HG02610 (cell line): ENCODE results near the gene PHACTR1.

Experiments used
- ATAC-seq: cut with Tn5 transposase; IDR thresholded peaks from one replicate; pipeline ENCODE4 v1.9.1; 2021; ENCODE audit warnings: mild to moderate bottlenecking, moderate library complexity; ENCODE audit not compliant: unreplicated experiment

PHACTR1 gene

DNA sequence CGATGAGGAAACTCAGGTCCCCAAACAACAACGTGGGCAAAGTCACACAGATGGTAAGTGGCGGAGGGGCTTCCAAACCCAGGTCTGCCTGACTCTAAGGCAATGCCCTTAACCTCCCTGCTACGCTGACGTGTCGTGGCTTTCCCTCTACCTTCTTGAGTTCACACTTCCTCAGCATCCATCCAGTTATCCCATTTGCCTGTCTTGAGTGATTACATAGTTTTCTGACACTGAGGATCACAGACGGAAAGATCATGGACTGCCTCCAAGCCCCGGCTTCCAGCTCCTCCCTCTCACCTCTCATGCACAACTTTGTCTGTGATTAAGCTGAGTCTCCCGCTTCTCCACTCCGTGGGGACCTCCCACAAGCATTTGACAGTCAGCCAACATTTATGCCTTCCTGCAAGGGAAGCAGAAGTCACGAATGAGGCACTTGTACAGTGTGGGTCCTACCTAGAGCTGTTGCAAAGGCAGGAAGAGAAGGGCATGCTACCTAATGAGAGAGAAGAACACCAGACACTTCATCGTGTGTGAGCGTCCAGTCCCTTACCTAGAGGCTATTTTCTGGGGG, 578.0 kb downstream of the PHACTR1 start:
- ATAC-seq = no peak

DNA sequence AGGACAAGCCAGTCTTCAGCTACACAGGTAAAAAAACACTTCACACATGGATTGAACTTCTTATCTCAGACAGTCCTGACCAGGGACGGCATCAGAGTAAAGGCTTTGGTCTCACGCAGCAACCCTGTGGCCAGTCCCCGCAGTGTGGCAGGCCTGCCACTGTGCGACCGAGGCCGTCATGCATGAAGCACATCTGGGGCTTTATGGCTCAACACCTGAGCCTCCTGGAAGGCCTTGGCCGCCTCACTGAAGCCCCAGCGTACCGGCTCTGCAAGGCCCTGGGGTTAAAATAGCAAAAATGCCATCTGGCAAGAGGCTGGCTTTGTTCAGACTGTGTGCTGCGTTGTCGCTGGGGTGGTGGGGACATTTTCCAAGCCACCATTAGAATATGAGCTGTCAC, 579.0 kb downstream of the PHACTR1 start:
- no peak for ATAC-seq

DNA sequence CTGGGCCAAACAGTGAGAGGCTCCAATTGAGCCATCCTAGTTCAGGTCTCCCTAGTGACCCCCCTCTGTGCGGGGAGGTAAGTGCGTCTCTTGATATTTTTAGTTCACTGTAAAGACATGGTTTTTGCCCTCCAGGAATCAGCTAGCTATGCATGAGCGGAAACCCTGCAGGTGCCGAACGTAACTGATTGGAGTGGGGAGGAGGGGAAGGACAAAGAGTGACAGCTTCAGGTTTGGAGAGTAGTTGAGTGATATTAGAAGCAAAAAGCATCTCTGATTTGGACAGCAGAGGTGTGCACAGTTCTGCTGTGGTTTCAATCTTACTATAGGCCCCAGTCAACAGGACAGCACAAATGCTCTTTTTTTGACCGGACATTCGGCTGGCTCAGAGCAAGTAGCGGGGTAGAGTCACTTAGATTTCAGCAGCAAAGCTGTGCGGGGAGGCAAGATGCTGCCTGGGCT, 580.0 kb downstream of the PHACTR1 start:
- peak; percentile 66 for ATAC-seq

DNA sequence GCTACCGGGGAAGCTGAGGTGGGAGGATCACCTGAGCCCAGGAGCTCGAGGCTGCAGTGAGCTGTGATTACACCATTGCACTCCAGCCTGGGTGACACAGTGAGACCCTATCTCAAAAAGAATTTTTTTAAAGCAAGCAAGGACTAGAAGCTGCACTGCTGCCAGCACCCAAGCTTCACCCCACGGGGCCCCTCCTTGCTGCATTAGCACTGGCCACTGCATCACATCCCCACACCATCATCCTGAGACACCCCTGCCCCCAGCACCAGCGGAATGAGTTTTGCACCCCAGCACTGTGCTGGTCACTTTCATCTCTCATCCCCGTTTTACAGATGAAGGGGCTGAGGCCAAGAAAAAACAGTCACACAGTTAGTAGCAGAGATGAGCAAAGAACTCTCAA, 580.8 kb downstream of the PHACTR1 start:
- ATAC-seq = no peak

DNA sequence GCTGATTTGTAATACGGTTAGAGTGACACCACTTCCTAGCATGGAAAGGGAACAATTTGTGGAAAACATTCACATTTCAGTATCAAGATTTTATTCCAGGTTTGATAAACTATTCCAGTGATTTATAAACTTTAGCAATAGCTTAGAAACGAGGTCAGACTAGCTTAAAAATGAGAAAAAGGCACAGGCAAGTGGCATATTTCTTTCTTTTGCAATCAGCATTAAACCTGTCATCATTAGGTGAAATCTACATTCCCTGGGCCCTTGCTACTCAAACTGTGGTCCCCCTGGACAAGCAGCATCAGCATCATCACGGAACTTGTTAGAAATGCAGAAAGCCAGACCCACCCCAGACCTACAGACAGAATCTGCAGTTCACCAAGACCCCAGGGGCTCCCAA, 581.9 kb downstream of the PHACTR1 start:
- ATAC-seq = no peak

DNA sequence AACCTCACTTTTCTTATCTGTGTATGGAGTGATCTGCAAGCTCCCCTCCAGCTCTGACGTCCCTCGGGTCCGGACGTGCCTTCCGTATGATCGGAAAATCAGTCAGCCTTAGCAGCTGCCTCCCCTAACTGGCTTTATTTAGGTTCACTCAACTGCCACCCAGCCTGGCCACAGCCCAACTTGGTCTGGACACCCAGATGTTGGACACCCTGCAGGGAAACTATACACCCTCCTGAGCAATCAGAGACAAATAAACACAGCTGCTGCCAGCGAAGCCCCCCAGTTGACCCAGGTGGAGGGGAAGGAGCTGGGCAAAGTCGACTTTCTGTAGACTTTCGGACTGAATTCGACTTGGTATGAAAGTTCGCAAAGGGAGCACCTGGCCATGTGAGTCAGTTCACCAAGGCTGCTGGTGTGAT, 582.8 kb downstream of the PHACTR1 start:
- no peak for ATAC-seq

DNA sequence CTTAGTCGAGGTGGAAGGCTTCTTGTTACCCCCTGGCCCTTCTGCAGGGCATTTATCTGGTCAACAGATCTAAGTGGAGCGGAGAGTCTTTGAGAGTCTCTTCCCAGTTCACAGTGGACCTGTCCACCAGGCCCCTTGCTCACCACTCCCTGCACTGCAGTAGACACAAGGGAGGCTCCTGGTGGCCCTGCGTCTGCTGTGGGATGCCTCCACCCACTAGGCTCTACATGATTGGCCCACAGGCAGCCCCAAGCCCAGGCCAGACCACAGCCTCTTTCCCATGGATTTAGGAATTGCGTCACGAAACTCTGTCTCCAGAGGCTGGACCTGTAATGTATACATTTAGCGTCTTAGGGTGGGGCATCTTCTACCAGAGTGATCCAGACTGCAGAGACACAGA, 583.4 kb downstream of the PHACTR1 start:
- ATAC-seq = no peak

DNA sequence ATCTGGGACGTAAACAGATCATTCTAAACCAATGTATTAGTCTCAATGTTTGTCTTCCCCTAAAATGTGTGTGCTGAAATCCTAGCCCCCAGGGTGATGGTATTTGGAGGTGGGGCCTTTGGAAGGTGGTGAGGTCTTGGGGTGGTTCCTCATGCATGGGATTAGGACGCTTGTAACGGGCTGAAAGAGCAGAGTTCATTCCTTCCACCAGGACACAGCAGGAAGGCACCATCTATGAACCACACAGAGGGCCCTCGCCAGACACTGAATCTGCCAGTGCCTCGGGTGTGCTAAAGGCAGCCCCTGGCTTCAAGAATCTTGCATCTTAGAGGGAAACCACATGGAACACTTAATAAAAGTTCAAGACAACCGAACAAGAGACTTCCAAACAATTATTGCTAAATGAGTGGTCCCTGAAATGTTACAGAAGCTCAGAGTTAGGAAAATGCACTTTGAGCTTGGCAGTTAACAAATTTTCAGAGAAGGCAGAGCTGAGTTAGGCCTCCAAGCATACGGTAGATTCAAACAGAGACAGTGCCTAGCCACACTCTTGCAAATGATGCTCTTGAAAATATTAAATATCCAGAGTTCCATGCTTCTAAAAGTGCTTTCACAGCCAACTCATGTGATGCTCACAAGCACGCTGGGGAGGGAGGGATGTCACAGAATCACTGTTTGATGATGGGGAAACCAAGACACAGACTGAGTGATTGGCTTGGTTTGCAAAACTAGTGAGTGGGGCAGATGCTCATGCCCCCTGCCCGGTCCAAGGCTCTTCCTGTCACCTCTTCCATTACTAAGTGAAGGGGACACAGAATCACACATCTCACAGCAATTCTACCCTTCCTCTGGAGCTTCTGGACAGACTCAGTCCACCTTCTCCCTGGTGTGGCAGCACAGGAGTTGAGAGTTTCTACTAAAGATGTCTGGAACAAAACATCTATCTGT, 584.4 kb downstream of the PHACTR1 start:
- ATAC-seq = no peak

DNA sequence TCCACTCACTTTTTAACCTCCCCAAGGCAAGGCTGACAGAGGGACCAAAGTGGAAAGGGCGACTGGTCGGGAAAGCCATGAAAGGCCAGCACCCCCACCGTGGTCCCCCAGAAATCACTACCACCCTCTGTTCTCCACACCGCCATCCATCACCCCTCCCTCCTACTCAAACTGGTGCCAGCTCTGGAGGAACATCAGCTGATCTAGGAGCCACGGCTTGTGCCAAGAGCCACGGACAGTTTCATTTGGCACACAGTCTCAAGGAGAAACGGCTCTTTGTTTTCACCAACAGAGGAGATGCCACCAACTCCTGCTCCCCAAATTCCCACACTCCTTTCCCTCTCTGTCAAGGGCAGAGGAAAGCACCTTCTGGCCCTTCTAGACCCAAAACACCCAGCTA, 585.7 kb downstream of the PHACTR1 start:
- ATAC-seq = no peak

DNA sequence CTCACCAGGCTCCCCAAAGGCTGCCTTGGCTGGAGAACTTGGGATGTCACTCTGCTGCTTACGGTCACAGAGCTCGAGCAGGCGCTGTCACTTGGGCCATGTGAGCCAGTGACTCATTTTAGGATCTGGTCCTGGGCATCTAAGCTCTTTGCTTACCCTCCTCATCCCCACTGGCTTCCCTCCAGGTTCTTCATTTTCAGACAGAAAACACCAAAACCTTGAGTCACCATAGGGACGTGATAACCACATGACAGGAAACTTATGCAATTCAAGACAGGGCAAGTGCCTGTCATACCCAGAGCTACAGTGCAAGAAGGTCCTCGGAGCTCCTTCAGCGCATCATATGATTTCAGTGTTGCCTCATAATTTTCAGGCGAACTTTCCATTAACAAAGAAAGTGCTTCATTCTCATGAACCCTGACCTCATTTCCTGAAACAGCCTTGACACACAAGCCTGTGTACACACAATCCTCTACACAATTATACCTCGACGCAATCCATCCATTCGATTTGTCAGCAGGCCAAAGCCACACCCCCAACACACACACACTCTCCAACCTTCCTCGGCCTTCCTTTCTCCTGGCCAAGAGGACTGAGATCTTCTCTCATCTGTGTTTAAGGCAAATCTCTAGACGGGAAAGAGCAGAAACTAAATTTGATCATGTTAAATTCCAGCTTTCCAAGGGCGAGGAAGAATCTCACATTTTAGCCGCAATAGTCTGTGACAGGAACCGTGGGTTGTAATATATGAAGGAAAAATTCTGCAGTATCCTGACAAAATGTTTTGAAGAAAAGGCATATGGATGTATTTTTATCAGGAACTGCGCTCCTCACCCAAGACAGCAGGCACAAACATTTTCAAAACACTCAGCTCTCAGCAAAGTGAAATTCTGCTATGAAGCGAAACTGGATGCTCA, 586.4 kb downstream of the PHACTR1 start:
- ATAC-seq = peak; percentile 81

DNA sequence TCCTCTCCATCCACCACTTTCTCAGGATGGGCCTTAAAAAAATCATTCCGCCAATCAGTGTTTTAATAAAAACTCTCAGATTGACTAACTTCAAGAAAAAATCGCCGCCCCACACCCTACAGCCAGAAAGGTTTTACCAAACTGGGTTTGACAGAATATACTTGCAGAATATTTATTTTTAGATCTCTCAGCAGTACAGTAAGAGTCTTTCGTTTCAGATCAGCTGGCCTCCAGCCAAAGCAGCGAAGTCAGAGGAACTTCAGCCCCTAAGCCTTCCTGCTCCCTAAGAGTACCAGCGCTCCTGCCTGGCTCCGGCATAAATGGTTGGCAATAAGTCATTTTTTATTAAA, 587.1 kb downstream of the PHACTR1 start:
- peak; percentile 47 for ATAC-seq

DNA sequence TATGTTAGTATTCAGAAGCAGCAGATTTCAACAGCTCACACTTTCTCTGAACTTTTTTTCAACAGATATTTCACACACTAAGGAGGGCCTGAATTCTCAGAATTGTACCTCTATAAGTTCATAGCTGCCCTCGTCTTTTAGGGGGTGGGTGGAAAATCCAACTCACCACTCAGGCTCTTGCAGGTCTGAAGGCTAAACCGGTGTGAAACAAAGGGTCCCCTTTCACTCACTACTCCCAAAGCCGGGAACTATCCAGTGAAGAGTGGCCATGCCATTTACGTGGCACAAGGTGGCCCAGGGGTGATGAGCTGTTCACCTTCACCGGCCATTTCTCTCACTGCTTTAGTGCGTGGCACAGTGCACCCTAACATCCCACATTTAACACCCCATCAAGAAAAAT, 587.5 kb downstream of the PHACTR1 start:
- ATAC-seq = no peak

DNA sequence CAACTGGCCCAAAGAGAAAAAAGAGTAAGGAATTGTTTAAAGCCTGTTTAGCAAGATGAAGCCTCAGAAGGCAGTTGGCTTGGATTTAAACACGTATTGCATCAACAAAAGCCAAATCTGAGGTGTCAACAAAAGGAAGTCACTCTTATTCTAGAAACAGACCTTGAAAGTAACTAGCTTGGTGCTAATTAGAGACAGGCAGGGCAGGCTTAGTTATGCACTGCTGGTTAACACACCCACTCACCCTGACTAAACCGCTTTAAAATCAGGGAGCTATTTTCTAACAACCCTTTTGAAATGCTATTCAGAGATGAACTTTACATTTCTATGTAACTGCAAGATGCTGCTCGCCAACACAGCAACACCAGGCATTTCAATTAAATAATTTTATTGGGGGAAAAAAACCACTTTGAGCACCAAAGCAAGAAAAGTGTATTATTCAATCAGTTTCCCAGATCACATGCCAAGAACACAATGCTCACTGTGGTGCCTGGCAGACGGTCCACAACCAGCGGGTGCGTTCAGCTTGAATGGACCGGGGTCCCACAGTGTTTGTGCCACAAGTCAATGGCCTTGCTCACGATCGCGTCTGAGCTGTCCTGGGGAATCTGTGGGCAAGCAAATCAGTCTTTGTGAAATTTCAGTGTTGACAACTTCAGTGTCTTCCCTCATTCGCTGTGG, 588.2 kb downstream of the PHACTR1 start:
- peak; percentile 23 for ATAC-seq

DNA sequence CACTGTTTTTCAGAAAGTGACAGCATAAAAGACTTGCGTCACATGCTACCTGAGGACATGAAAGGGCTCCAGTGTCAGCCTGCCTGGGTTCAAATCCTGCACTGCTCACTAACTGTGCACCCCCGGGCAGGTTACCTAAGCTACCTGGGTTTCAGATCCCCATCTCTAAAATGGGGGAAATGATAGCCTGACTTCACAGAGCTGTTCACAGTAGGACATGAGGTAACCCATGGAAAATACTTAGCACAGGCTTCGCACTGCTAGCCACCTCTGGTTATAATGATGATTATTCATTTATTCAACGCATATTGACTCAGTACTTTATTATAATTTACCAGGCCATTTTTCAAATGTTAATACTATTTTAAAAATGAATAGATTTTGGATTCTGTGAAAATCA, 588.7 kb downstream of the PHACTR1 start:
- ATAC-seq = no peak

DNA sequence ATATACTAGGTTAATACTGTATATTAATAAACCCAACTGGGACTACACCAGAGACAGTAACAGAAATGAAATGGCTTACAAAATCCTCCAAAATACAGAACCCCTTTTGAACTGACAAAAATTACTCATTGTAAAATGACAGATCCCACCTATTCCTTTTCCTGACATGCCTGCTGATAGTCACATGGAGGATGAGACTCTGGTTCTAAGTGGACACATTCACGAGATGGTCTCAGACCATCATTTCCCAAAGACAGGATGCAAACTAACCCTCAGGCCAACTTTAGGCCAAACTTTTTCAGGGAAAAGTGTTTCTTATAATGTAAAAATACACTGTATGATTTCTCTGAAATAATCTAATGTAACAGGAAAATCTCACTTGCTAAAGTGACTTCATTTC, 589.2 kb downstream of the PHACTR1 start:
- ATAC-seq = no peak

DNA sequence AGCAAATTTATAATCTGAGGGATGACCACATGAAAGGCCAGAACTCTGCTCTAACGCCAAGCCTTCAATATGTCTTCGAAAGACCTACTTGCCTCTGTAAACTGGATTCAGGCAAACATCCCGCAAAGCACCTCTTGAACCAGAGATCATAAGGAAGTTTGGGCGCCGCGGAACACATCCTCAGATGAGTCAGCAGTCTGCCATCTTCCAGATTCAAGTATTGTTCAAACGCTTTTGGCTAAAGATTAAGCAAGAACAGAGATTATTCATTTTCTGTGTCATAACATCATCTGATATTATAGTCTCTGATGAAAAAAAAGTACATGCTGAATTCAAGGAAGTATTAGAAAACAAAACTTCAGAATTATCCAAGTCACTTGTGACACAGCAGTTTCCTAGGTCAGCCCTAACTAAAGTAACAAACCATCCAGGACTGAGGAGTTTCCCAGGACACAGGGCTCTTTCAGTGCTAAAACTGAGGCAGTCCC, 591.0 kb downstream of the PHACTR1 start:
- ATAC-seq = no peak

DNA sequence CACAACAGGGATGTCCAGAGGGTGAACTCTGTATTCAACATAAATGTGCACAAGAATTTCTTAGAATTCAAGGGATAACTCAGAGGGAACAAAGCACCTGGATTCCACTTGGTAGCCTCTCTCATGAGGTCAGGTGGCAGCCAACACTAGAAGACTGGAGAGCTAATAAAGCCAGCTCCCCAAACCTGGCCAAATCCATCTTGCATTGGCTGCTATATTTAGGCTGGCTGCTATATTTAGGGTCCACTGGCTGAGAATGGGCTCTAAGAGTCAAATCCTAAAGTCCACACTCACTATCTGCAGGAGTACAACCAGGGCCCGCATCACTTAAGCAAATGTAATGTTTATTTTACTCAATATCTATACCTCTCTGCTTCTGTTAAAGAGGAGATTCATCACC, 591.8 kb downstream of the PHACTR1 start:
- no peak for ATAC-seq

DNA sequence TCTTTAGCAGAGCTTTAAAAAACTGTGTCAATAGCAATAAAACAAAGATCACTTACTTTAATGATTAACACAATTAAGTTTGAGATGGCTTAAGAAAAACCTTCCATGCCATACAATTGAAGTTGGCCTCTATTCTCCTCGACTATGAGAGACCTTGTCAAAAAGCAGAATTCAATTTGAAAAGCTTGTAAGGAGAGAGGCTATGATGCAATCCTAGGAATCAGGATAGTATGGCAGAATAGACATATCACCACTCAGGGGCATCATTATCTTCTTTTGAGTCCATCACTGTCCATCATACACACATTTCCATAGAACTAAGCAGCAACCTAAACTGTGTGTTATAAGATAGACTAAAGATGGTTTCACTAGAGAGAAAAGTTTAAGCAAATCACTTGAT, 594.6 kb downstream of the PHACTR1 start:
- ATAC-seq = no peak

DNA sequence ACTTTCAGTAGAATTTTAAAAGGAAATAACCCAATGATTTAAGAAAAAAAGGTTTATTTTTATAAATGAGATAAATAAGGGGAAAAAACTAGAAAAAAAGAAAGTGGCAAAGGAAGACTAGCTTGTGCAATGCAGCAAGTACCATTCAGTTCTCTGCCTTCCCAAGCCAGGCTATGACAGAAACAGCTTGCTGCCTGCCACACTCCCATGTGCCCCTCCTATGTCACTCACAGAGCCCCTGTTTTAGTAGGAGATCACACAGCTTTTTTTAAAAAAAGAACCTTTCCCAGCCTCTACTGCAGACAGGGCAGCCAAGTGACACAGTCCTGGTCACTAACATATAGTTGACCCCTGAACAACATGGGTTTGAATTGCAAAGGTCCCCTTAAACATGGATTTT, 598.2 kb downstream of the PHACTR1 start:
- ATAC-seq = no peak

DNA sequence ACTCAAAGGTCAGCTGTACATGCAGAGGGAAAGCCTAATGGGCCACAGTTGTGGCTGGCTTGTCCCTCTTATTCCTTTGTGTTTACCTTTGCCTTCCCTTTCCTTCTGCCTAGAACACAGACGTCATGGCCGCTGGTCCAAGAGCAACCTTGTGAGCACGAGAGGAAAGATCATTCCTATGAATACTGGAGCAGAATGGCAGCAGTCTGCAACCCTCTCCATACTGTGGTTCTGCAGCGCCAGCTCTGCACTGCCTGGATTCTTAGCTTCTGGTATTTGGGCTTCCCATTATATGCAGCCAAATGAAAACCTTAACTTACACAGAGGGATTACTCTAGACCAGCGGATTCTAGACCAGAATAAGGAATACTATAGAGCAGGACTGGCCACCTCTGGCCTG, 599.3 kb downstream of the PHACTR1 start:
- ATAC-seq = no peak

DNA sequence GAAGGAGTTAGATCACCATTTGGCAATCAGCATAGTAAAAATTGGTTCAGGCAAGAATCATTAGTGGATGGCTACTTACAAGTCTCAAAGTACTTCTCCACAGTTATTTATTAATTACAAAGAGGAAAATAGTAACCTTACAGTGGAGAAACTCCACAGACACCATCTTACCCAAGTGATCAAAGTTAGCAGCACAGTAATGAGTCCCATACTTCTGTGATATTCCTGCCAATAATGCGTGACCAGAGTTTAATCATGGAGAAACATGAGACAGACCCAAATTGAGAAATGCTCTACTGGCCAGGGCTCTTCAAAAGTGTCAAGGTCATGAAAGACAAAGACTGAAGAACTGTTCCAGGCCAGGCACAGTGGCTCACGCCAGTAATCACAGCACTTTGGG, 602.3 kb downstream of the PHACTR1 start:
- no peak for ATAC-seq
